Stimulated activated CD4-positive, alpha-beta T cell treated with anti-CD3 and anti-CD28 coated beads, Interleukin-2, amount 100 ng/mL, for 4 hours (primary cell): ENCODE measurements around the gene POLR1H.

Source experiments
- DNase-seq: peaks from one replicate; pipeline ENCODE4 v3.0.0-alpha.2; 2020; ENCODE audit warnings: low read depth

Gene POLR1H

DNA sequence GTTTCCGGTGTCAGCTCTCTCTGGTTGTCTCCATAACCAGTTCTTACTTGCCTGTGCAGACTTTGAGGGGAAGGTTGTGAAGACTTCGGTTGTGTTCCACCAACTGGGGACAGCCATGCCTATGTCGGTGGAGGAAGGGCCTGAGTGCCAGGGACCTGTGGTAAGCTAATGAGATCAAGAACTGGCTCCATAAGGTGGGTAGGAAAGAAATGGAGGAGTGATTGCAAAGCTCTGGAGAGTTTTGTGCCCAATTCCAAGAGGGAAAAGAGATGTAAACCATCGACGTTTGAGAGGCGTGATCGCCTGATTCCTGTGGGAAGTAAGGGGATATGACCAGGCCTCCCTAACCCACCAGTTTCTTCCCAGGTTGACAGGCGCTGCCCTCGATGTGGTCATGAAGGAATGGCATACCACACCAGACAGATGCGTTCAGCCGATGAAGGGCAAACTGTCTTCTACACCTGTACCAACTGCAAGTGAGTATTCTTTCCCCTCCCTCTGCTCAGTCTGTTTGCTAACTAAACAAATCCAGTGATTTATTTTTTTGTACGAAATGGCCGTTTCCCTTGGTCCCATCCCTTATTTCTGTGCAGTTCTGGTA, 893 bp downstream of the POLR1H start:
- no peak for DNase-seq

DNA sequence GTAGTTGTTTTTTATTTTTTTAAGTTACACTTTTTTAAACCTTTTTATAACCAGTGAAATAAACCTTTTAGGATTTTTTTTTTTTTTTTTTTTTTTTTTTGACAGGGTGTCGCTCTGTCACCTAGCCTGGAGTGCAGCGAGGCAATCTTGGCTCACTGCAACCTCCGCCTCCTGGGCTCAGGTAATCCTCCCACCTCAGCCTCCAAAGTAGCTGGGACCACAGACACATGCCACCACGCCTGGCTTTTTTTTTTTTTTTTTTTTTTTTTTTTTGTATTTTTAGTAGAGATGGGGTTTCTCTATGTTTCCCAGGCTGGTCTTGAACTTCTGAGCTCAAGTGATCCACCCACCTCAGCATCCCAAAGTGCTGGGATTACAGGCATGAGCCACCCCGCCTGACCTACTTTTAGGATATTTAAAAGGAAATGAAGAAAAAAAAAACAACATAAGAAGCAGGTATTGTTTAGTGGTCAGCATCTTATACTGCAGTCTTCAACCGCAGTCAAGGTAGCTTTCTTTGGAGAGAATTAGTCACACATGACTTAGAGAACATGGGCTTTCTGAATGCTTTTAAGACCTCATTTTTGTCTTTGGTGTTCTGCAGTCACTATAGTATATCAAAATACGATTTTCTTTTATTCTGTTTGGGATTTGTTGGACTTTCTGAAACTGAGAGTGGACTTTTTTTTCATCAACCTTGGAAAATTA, 1.6 kb downstream of the POLR1H start:
- DNase-seq: no peak

DNA sequence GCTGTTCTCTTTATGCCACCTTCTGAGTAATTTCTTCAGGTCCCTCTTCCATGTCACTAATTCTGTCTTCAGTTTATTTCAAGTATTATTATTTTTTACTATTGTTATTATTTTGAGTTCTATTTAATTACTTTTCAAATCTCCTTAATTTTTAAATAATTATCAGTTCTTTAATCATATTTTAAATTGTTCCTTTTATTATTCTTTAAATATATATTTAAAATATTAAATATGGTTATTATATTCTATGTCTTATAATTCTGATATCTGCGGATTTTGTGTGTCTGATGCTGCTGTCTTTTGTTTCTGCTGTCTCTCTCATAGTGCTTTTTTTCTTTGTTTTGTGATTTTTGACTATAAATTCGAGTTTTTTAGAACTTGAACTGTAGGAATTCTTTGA, 2.2 kb downstream of the POLR1H start:
- DNase-seq: no peak

DNA sequence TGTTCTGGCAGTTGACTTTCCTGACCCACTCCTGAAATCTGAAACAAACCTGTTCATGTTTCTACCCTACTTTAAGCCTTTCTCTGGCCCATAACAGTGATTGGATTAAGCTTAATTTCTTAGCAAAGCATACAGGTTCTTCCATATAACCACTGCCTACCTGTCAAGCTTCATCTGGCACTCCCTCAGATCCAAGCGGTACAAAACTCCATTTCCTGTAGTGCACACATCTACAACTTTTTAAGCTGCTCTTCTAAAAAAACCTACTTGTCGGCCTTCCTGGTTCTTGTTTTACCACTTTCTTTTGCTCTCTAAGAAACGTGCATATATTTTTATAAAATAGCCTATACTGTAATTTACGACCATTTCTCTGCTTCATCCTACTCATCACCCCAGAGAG, 5.0 kb downstream of the POLR1H start:
- DNase-seq: no peak

DNA sequence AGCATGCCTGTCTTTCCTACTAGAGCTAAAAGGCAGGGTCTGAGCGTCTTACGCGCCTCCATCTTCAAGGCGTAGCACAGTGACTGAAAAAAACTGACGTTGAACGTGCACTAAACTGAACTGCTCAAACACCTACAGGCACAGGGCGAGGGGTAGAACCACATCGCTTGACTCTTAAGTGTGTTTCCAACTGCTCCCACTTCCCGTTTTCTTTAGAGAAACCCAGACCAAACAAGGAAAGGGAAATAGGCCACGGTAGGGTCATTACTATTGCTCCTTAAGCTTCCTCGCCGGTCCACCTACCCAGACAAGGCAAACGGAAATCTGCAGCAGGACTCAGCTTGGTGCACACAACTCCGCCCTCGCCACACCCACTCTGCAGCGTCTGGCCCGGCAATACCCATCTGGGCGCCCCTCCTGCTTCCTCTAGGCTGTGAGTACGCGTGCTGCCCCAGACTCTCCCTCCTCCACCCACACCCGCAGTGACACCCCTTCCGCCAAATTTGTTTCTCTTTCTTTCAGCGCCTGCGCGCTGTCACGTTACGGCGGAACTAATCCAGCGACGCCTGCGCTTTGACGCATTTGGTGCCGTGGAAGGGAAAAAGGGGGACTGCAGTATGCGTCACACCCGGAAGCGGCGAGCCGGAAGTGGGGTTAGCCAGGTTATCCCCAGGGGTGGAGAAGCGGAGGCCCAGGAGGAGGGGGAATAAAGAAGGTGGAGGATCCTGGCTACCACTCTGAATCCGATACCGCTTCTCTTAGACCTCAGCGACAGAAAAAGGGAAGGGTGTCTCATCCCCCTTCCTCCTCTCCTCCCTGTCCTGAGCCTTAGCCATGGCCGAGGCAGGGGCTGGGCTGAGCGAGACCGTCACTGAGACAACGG, 5.8 kb downstream of the POLR1H start, which contains the start of gene PPP1R11:
Gene PPP1R11, plus strand, starts transcription at position 622 of the 883 bp plus-strand sequence. Its CDS starts 213 bp downstream, at position 835.
- peak; percentile 99 for DNase-seq

DNA sequence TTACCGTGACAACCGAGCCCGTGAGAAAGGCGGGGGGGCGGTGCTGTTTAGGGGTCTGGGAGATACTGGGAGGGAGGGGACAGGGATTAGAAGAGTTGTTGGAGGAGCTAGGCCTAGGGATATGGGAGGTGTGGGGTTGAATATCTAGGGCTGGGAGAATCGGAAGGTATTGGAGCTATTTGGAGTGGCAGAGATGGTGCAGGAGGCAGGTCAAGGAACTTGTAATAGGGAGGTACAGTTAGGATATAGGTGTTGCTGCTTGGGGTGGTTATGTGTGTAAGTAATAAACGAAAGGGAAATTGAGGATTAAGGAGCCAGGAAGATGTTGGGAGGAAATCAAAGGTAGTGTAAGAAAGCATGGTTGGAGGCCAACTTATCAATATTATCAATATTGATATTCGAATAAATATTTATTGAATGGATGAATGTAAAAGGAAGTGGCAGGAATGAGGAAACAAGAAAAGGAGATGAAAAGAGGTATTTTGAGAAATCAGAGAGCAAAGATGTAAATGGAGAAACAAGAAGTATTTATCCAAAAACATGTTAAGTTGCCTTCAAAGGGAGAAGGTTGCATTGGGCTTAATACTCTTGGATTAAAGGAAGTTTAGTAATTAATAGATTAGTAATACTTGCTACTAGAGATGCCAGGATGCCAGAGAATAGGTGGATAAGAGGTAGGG, 6.5 kb downstream of the POLR1H start:
- no peak for DNase-seq

DNA sequence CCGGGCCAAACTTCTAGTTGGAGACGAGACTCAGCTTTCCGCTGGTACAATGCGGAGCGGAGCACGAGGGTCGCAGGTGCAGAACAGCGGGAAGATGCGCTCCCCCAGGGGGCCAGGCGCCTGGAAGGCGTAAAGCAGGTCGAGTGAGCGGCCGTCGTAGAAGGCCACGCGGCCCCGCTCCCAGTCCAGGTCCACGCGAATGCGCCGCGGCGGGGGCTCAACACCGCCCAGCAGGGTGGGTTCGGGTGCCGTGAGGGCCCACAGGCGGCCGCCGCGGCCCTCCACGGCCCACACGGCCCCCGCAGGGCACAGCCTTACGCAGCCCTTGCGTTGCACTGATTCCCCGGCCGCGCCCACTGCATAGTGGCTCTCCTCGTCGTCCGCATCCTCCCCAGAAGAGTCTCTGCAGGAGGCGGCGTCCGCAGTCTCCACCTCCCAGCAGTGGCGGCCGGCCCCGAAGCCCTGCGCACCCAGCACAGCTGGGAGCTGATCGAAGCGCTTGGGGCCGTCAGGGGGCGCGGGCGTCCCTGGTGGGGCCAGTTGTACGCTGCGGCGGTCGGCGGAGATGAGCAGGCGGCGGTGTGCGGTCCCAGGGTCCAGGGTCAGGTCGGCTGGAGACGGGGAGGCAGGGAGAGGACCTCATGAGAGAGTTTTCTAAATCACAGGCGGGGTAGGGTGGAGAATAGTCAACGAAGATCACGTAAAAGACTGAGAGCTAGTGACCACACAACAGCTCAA, 10.2 kb downstream of the POLR1H start:
- DNase-seq: no peak

DNA sequence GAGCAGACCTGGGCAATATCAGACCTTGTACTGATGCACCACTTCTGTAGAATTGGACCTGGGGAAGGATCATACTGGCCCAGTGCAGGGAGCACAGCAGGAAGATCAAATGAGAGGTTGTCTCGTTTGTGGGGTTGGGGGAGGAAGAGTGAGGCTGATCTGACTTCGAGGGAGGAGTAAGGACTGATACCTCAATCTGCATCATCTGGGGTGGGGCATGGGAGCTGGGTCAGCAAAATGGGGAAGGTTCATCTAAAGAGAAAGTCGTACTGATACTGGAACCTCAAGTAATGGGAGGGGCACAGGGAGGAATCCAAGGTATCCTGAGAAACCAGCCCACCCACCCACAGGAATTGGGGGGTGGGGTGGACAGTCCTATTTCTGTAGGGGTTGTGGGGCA, 10.8 kb downstream of the POLR1H start:
- DNase-seq: no peak

DNA sequence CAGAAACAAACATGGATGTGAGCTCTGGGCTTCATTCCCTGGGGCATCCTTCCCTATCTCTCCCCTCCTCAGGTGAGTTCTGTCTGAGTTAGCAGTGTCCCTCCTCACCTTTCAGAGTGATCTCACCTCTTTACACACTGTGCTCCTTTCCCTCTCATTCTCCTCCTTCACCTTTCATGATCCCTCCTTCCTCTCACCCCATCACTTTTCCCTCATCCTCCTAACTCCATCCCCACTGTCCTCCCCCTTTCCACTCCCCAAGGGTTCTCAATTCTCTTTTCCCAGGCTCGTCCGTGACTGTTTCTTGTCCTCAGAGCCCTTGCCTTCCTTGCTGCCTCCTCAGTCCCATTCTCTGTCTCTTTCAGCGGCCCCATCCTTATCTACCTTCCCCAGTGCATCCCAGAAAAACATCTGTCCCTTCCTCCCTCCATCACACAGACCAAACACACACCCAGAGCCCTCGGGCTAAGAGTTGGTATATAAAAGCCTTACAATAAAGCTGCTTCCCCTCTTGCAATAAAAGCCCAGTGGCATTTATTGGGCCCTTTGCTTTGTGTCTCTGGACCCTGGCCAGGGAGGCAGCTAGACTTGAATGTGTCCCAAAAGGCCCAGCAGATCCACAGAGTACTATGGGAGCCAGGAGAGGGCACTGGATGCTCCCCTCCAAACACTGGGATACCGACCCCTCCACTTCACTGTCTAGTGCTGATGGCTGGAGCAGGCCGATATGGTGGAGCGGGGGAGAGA, 12.6 kb downstream of the POLR1H start:
- no peak for DNase-seq

DNA sequence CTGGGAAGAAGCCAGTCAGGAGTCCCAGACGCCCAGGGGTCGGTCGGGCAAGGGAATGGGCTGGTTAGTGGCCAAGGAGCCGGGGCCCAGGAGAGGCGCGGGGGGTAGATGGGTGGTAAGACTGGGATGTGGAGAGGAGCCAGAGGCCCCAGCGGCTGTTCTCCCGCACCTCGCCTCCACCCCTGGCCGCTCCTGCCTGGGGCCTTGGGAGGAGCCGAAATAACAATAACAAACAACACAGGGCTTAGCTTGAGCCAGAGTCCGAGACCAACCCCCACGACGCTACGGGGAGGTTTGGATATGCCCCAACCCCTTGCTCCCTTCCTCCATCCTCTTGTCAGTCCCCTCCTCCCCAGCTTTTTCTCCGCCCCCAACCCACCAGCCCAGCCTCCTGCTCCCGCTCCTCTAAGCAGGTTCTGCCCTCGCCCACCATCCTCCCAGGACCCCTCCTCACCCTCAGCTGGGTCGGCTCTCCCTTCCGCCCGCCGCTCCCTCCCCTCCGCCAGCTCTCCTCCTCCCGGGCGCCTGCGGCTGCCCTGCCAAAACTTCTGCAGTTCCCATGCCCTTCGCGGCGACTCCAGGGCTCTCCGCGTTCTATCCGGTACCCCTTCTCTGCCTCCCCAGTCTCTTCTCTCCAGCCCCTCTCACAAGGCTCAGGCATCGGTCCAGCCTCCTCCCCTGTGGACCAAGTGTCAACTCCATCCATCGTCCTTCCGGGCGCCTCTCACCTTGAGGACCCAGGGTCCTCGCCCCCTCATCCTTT, 13.4 kb downstream of the POLR1H start:
- DNase-seq: no peak

DNA sequence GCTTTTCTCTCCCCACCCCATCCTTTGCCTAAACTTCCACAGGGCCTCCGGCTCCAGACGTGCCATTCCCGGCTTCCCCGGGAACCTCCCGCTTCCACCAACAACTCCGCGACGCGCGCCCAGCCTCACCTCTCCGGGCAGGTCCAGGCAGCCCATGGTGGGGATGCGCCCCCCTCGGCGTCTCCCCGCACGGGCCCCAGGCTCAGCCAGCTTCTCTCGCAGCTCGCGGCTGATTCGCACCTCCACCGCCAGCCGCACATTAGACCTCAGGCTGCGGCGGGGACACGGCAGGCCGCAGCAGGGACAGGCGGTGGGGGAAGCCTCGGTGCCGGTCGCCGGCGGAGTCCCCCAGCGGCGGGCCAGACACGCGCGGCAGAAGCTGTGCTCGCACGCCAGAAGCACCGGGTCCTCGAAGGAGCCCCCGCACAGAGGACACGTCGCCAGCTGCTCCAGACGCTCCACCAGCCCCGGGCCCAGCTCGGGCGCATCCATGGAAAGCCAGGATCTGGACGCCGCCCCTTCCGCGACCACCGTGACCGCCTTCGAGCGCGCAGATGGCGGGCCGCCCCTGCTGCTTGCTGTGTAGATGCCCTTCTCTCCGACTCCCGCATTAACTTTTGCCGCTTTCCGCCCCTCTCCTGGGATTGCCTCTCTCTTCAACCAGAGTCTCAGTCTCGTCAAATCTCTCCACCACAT, 14.2 kb downstream of the POLR1H start, which contains the start of gene RNF39:
Gene RNF39, minus strand, starts transcription at position 676 of the 696 bp plus-strand sequence. Its CDS starts 184 bp downstream, at position 492.
- no peak for DNase-seq

DNA sequence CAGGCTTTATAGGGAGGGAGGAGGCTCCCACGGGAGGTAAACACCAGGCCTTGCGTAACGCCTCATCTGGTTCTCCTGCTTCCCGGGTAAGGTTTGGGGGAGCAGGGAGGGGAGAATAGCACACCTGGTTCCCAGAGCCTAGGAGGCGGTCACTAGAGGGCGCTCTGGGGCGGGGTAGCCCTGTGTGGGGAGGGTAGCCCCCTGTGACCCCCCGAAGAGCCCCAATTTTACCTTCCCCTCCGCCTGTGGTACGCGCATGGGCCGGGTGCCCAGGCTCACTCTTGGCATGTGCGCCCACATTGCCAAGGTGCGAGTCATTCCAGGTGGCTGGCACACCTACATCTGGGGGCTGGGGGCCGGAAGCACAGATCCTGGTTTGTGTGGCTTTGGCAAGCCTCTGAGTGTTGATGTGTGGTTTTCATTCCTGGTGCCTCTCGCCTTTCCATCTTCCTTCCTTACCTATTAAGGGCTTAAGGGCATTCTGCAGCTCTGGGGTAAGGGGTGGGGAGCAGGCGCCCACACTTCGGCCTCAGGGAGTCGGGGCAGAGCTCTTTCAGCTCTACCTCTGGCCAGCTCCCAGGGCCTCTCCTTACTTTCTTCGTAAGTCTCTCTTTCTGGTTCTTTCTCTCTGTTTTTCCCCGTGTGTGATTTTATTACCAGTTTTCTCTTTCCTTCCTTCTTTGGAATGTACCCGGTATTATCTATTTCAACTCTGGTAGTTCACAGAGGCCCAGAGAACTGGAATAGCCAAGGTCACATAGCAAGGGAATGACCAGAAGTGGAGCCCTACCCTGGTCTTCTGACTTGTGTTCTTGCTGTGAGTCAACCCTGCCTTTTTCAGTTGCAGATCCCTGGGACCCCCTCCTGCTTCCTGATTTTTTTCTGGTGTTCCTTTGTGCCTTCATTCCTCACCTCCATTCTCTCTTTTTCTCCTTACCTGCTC, 15.0 kb downstream of the POLR1H start:
- DNase-seq: no peak

DNA sequence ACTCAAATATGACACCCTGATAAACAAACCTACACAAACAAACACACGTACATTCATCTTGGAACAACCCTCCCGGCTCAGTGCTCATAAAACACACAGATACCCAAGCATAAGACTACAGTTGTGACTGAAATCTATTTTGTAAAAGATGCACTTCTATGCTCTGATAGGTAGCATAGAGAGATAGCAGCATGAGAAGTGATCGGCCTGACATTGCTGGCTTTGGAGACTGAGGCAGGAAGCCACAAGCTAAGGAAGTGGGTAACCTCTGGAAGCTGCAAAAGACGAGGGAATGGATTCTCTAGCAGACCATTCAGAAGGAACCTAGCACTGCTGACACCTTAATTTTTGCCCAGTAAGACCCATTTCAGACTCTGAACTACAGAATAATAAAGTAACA, 16.2 kb downstream of the POLR1H start:
- no peak for DNase-seq

DNA sequence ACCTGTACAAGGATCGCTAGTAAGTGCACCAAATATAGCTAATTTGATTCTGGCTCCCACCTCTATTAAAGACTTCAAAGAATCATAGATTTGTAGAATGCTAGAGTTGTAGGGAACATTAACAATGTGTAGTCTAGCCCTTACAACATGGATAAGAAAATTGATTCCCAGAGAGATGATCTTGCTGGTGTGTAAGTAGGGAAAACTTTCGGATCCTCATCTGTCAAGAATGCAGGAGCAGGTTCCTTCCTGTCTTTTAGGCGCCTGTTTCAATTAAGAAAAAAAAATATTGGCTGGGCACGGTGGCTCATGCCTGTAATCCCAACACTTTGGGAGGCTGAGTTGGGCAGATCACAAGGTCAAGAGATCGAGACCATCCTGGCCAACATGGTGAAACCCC, 26.8 kb downstream of the POLR1H start:
- DNase-seq: no peak

DNA sequence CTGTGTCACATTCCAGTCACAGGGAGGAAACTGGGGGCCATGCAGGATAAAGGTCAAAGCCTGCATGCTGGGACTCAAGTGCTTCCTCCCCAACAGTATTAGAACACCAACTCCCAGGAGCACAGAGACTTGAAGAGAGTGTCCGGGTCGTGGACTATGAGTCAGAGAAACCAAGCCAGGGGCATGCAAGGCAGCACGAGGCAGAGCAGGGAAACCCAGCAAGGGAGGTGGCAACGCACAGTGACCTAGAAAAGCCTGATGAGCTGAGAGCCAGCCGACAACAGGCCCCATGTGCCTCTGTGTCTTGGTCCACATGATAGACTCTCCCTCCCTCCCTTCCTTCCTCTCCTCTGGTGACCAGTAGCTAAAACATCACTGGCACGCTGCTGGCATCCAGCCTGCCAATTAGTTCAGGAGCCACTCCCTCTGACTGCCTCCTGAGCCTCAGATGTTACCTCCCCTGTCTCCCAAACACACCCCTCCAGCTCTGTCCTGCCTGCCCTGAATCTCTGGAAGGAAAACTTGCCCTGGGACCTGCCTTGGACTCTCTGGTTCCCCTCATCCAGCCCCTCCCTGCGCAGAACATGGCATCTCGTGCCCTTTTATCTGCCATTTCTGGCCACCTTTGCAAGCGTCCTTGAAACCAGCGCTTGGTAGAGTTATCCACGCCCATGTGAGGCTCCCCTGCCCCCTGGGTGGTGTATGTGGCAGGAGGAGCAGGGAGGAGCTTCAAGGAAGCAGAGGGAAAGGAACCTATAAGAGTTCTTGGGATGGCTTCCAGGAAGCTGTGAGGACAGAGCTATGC, 30.7 kb downstream of the POLR1H start:
- DNase-seq: no peak

DNA sequence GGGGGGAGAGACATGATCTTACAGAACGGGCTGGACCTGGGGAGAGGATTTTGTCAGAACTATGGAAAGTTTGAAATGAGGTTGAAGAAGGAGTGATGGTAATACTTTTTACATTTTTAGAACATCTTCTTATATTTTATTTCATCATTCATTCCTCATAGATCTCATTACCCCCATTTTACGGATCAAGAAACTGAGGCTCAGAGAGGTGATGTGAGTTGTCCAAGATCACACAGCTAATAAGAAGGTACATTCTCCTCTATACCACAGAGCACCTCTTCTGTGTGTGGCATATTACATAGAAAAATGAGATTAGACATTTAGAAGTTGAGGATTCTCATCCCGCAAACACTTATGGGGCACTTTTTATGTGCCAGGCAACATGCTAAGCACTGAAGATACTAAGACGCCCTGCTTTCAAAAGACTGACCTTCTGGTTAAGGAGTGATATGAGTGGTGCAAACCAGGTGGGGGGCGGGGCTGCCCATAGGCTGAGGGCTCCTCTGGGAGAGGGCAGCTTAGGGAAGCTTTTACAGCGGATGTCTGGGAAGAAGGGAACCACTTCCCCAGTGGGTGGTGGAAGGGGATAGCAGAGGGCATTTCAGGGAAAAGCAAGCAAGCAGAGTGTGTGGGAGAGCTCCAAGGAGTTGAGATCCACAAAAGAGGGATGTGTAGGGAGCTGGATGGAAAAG, 31.9 kb downstream of the POLR1H start:
- DNase-seq: no peak
